Mucosa of gallbladder (tissue), 1 donor: ENCODE results near the gene USP3. TPM values are rescaled to one million over a fixed set of nuclear protein-coding genes. Genes with fewer than 3 reads are reported as not detected.

ENCODE experiments used
- DNase-seq: peaks from one replicate; pipeline ENCODE4 v3.0.0-alpha.2; 2020; ENCODE audit warnings: low spot score
- total RNA-seq: library from RNA; stranded (reverse); gene quantifications from one replicate; pipeline ENCODE4 v1.2.1, GENCODE V29; 2021
- donor health status: DM: no; HTN: no; CAD: no.

USP3 gene
- total RNA-seq, 1 donor from 2014 or later = 81.2 TPM

- no peak for DNase-seq
Measured at GRCh38 chr15:63544258-63545026, 40.0 kb downstream of the USP3 start.

- no peak for DNase-seq
Measured at GRCh38 chr15:63545520-63545919, 41.1 kb downstream of the USP3 start.

- no peak for DNase-seq
Measured at GRCh38 chr15:63551400-63551799, 47.0 kb downstream of the USP3 start.

- peak; percentile 80 for DNase-seq
Measured at GRCh38 chr15:63553388-63553791, 49.0 kb downstream of the USP3 start.

- no peak for DNase-seq
Measured at GRCh38 chr15:63554337-63554927, 50.0 kb downstream of the USP3 start.

- no peak for DNase-seq
Measured at GRCh38 chr15:63555507-63555906, 51.1 kb downstream of the USP3 start.

- DNase-seq = no peak
Measured at GRCh38 chr15:63556246-63556645, 51.9 kb downstream of the USP3 start.

- no peak for DNase-seq
Measured at GRCh38 chr15:63556736-63557135, 52.3 kb downstream of the USP3 start.

GRCh38 chr15:63559753-63560152, 55.4 kb downstream of the USP3 start:
- no peak for DNase-seq

- DNase-seq = no peak
Measured at GRCh38 chr15:63560741-63561448, 56.5 kb downstream of the USP3 start.

GRCh38 chr15:63564093-63564492, 59.7 kb downstream of the USP3 start:
- no peak for DNase-seq

GRCh38 chr15:63565536-63566186, 61.3 kb downstream of the USP3 start:
- DNase-seq = no peak

- DNase-seq = no peak
Measured at GRCh38 chr15:63572749-63573464, 68.5 kb downstream of the USP3 start.

GRCh38 chr15:63573533-63573932, 69.1 kb downstream of the USP3 start:
- no peak for DNase-seq

GRCh38 chr15:63575312-63575711, 70.9 kb downstream of the USP3 start:
- DNase-seq = no peak

GRCh38 chr15:63576441-63576840, 72.0 kb downstream of the USP3 start:
- DNase-seq = no peak

GRCh38 chr15:63582179-63582578, 77.8 kb downstream of the USP3 start:
- no peak for DNase-seq

GRCh38 chr15:63582718-63583426, 78.5 kb downstream of the USP3 start:
- no peak for DNase-seq

GRCh38 chr15:63586790-63587189, 82.4 kb downstream of the USP3 start:
- DNase-seq = no peak

- DNase-seq = no peak
Measured at GRCh38 chr15:63587527-63587926, 83.1 kb downstream of the USP3 start.

- DNase-seq = no peak
Measured at GRCh38 chr15:63588826-63589225, 84.4 kb downstream of the USP3 start.
